ENCODE results near the gene DPM1.

DNA sequence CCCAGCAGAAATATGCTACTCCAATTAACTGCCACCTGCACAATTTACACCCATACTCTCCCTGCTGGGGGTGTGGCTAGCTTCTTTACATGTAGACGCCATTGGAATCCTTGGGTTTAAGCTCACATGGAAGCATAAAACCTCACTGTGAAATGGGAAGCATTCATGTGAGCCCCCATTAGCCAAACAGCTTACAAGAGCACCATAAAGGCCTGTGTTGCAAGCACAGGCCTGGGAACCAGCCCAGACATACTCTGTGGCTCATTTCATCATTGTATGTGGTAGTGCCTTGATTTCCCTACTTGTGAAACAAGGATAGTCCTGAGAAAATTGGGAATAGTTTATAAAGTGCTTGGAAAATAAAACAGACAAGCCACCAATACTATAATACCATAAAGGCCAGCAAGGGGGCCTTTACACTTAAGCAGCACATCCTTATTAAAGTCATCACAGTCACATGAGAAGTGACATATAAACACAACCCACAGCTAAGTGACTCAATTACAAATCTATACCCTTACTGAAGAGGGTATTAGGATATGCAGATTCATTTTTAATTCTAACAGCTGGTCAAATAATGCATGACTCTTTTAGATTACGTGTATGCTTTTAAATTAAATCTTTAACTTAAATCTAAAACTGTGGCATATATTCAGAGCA, 33.9 kb downstream of the DPM1 start:
- TF ChIP-seq, protein P1, sequence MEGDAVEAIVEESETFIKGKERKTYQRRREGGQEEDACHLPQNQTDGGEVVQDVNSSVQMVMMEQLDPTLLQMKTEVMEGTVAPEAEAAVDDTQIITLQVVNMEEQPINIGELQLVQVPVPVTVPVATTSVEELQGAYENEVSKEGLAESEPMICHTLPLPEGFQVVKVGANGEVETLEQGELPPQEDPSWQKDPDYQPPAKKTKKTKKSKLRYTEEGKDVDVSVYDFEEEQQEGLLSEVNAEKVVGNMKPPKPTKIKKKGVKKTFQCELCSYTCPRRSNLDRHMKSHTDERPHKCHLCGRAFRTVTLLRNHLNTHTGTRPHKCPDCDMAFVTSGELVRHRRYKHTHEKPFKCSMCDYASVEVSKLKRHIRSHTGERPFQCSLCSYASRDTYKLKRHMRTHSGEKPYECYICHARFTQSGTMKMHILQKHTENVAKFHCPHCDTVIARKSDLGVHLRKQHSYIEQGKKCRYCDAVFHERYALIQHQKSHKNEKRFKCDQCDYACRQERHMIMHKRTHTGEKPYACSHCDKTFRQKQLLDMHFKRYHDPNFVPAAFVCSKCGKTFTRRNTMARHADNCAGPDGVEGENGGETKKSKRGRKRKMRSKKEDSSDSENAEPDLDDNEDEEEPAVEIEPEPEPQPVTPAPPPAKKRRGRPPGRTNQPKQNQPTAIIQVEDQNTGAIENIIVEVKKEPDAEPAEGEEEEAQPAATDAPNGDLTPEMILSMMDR (IDR thresholded peaks at IDR 0.05): no peak
- no peak for TF ChIP-seq POLR2A (IDR thresholded peaks at IDR 0.05)

Measured in testis (tissue), 2 donors.